IPS-20b (cell line): ENCODE data around the gene ZBP1.
"Not testable (repeated sequence)": the region's sequence is repeated elsewhere in the genome, so short reads cannot be mapped to it uniquely, and the experiment has no call there.

ENCODE experiments used
- H3K27ac ChIP-seq: one replicate; pipeline ENCODE4 v1.5.1; 2013; ENCODE audit warnings: low read length
- H3K27me3 ChIP-seq: 2 replicates; pipeline ENCODE4 v1.6.1; 2013; ENCODE audit warnings: mild to moderate bottlenecking, low read length, inconsistent platforms; ENCODE audit not compliant: insufficient read depth
- H3K36me3 ChIP-seq: 2 replicates; pipeline ENCODE4 v1.6.1; 2013; ENCODE audit warnings: low read depth, mild to moderate bottlenecking, inconsistent platforms, low read length, moderate library complexity; ENCODE audit not compliant: insufficient read depth
- H3K4me1 ChIP-seq: 2 replicates; pipeline ENCODE4 v1.6.1; 2013; ENCODE audit warnings: mild to moderate bottlenecking, control low read depth, inconsistent platforms, low read length, moderate library complexity; ENCODE audit not compliant: insufficient read depth
- H3K4me3 ChIP-seq: 2 replicates; pipeline ENCODE4 v1.5.1; 2013; ENCODE audit warnings: mild to moderate bottlenecking, low read length, inconsistent platforms
- H3K9ac ChIP-seq: 2 replicates; pipeline ENCODE4 v1.6.1; 2013; ENCODE audit warnings: low read depth, mild to moderate bottlenecking, inconsistent platforms, low read length, moderate library complexity
- H3K9me3 ChIP-seq: 2 replicates; pipeline ENCODE4 v1.6.1; 2013; ENCODE audit warnings: mild to moderate bottlenecking, low read depth, low read length, inconsistent platforms; ENCODE audit not compliant: insufficient read depth

The ZBP1 gene

GRCh38 chr20:57629491-57629901 lies 9.3 kb upstream of the ZBP1 start:
- H3K27ac ChIP-seq, H3K4me3 ChIP-seq, H3K9me3 ChIP-seq, H3K4me1 ChIP-seq, H3K9ac ChIP-seq, H3K36me3 ChIP-seq, H3K27me3 ChIP-seq: not testable (repeated sequence)

- H3K27ac ChIP-seq, H3K4me1 ChIP-seq, H3K9me3 ChIP-seq, H3K27me3 ChIP-seq, H3K36me3 ChIP-seq, H3K9ac ChIP-seq, H3K4me3 ChIP-seq: not testable (repeated sequence)
These were observed 8.7 kb upstream of the ZBP1 start for GRCh38 chr20:57628962-57629308.

GRCh38 chr20:57628047-57628961 lies 8.1 kb upstream of the ZBP1 start:
- H3K4me1 ChIP-seq: no peaks in the 10 kb centered on the region
- no peaks in the 10 kb centered on the region for H3K27me3 ChIP-seq
- no peaks in the 10 kb centered on the region for H3K36me3 ChIP-seq
- no peak overlapping the region for H3K4me3 ChIP-seq
- H3K9me3 ChIP-seq: no peaks in the 10 kb centered on the region; the same call in 1 of the 2 replicates
- H3K9ac ChIP-seq: no peak overlapping the region
- no peak overlapping the region for H3K27ac ChIP-seq

- no peaks in the 10 kb centered on the region for H3K4me1 ChIP-seq
- no peaks in the 10 kb centered on the region for H3K27me3 ChIP-seq
- H3K9ac ChIP-seq: no peak overlapping the region
- no peak overlapping the region for H3K4me3 ChIP-seq
- no peaks in the 10 kb centered on the region; the same call in 1 of the 2 replicates for H3K9me3 ChIP-seq
- no peaks in the 10 kb centered on the region for H3K36me3 ChIP-seq
- H3K27ac ChIP-seq: no peak overlapping the region
These were observed 7.1 kb upstream of the ZBP1 start for GRCh38 chr20:57627339-57627738.

- Histone ChIP-seq H3K36me3 (no peaks in the 10 kb centered on the region), H3K9ac (no peak overlapping the region), H3K4me1 (no peaks in the 10 kb centered on the region), H3K27me3 (no peaks in the 10 kb centered on the region), H3K4me3 (no peak overlapping the region), H3K27ac (no peak overlapping the region), H3K9me3 (no peaks in the 10 kb centered on the region; the same call in 1 of the 2 replicates)
These were observed 5.8 kb upstream of the ZBP1 start for GRCh38 chr20:57625978-57626377.

- Histone ChIP-seq H3K27ac (no peak overlapping the region), H3K4me1 (no peaks in the 10 kb centered on the region)
These were observed 5.1 kb upstream of the ZBP1 start for GRCh38 chr20:57625181-57625958.

GRCh38 chr20:57624124-57624523 lies 3.9 kb upstream of the ZBP1 start:
- H3K36me3 ChIP-seq: no peaks in the 10 kb centered on the region
- H3K9ac ChIP-seq: no peak overlapping the region
- no peak overlapping the region for H3K27ac ChIP-seq
- H3K4me3 ChIP-seq: no peak overlapping the region
- H3K4me1 ChIP-seq: no peaks in the 10 kb centered on the region
- H3K9me3 ChIP-seq: no peaks in the 10 kb centered on the region; the same call in 1 of the 2 replicates
- no peaks in the 10 kb centered on the region for H3K27me3 ChIP-seq

More at GRCh38 chr20:57625181-57625958, 5.1 kb upstream of the ZBP1 start:
- Histone ChIP-seq H3K9me3 (no peaks in the 10 kb centered on the region; the same call in 1 of the 2 replicates), H3K36me3 (no peaks in the 10 kb centered on the region), H3K4me3 (no peak overlapping the region), H3K9ac (no peak overlapping the region), H3K27me3 (no peaks in the 10 kb centered on the region)

- no peaks in the 10 kb centered on the region; the same call in 1 of the 2 replicates for H3K9me3 ChIP-seq
- H3K36me3 ChIP-seq: no peaks in the 10 kb centered on the region
- no peaks in the 10 kb centered on the region for H3K4me1 ChIP-seq
- no peak overlapping the region for H3K9ac ChIP-seq
- no peak overlapping the region for H3K4me3 ChIP-seq
- H3K27me3 ChIP-seq: no peaks in the 10 kb centered on the region
- H3K27ac ChIP-seq: no peak overlapping the region
These were observed 2.6 kb upstream of the ZBP1 start for GRCh38 chr20:57622579-57623381.

- no peak overlapping the region for H3K27ac ChIP-seq
- H3K27me3 ChIP-seq: no peaks in the 10 kb centered on the region
- H3K9me3 ChIP-seq: no peaks in the 10 kb centered on the region; the same call in 1 of the 2 replicates
- no peaks in the 10 kb centered on the region for H3K36me3 ChIP-seq
- H3K4me3 ChIP-seq: no peak overlapping the region
- H3K4me1 ChIP-seq: no peaks in the 10 kb centered on the region
- no peak overlapping the region for H3K9ac ChIP-seq
These were observed 2.0 kb upstream of the ZBP1 start for GRCh38 chr20:57622201-57622570.

- Histone ChIP-seq H3K36me3 (no peaks in the 10 kb centered on the region), H3K4me3 (no peak overlapping the region), H3K4me1 (no peaks in the 10 kb centered on the region)
These were observed 1.4 kb upstream of the ZBP1 start for GRCh38 chr20:57621421-57622200.

GRCh38 chr20:57620999-57621398 lies 773 bp upstream of the ZBP1 start:
- H3K9me3 ChIP-seq: no peaks in the 10 kb centered on the region; the same call in 1 of the 2 replicates

More at GRCh38 chr20:57621421-57622200, 1.4 kb upstream of the ZBP1 start:
- Histone ChIP-seq H3K27ac (no peak overlapping the region), H3K9me3 (no peaks in the 10 kb centered on the region; the same call in 1 of the 2 replicates), H3K27me3 (no peaks in the 10 kb centered on the region), H3K9ac (no peak overlapping the region)

More at GRCh38 chr20:57620999-57621398, 773 bp upstream of the ZBP1 start:
- Histone ChIP-seq H3K9ac (no peak overlapping the region), H3K27ac (no peak overlapping the region), H3K27me3 (no peaks in the 10 kb centered on the region), H3K4me1 (no peaks in the 10 kb centered on the region), H3K36me3 (no peaks in the 10 kb centered on the region), H3K4me3 (no peak overlapping the region)
